ENCODE data around the gene PMEL. TPM values are rescaled to one million over a fixed set of nuclear protein-coding genes. Genes with fewer than 3 reads are reported as not detected.
A peak's percentile ranks its signal among the peaks of the same experiment; 100 is the strongest.

Gene PMEL
- total and polyA plus RNA-seq, 8 donors: 1.2 to 3.5 (median 2.2) TPM

DNA sequence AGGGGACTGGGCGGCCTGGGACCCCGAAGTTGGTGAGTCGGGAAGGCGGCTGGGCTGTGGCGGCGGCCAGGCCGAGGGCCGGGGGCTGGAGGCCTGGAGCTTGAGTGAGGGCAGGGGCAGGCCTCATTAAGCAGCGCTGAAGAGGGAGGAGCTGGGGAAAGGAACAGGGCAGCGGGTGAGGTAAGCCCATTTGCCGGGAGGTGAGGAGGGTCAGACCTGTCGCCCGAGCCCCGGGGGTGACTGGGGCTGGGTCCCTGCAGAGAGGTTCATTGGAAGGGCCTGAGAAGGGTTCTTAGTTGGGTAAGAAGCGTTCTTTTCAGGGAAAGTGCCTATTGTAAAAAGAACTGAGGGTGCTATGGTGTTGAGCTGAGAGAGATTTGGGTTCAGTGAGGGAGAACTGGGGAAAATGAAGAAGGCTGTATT is 8.5 kb upstream of the PMEL start:
- TF ChIP-seq, protein P1, sequence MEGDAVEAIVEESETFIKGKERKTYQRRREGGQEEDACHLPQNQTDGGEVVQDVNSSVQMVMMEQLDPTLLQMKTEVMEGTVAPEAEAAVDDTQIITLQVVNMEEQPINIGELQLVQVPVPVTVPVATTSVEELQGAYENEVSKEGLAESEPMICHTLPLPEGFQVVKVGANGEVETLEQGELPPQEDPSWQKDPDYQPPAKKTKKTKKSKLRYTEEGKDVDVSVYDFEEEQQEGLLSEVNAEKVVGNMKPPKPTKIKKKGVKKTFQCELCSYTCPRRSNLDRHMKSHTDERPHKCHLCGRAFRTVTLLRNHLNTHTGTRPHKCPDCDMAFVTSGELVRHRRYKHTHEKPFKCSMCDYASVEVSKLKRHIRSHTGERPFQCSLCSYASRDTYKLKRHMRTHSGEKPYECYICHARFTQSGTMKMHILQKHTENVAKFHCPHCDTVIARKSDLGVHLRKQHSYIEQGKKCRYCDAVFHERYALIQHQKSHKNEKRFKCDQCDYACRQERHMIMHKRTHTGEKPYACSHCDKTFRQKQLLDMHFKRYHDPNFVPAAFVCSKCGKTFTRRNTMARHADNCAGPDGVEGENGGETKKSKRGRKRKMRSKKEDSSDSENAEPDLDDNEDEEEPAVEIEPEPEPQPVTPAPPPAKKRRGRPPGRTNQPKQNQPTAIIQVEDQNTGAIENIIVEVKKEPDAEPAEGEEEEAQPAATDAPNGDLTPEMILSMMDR (IDR thresholded peaks at IDR 0.05): no peak
- no peak for FAIRE-seq
- 0% methylated on average over 15 of the region's 15 CpGs for WGBS, 2 donors
- peaks cover 0 to 15% (median 0%) of the 10 kb centered on the region in 3 donors for H3K4me1 ChIP-seq
- ATAC-seq: peak; percentile 51 to 70 (median 60)
- H3K4me3 ChIP-seq: peak overlapping the region; percentile 58 to 99 (median 91)
- H3K27me3 ChIP-seq: no peaks in the 10 kb centered on the region
- peak in 2 of 6 donors; percentile 66 to 74 for DNase-seq
- H3K36me3 ChIP-seq: no peaks in the 10 kb centered on the region
- H3K27ac ChIP-seq: peak overlapping the region; percentile 84 to 98 (median 96)
- intact Hi-C loops (cut with DNase I): no loop called here
- H3K9me3 ChIP-seq: no peaks in the 10 kb centered on the region

DNA sequence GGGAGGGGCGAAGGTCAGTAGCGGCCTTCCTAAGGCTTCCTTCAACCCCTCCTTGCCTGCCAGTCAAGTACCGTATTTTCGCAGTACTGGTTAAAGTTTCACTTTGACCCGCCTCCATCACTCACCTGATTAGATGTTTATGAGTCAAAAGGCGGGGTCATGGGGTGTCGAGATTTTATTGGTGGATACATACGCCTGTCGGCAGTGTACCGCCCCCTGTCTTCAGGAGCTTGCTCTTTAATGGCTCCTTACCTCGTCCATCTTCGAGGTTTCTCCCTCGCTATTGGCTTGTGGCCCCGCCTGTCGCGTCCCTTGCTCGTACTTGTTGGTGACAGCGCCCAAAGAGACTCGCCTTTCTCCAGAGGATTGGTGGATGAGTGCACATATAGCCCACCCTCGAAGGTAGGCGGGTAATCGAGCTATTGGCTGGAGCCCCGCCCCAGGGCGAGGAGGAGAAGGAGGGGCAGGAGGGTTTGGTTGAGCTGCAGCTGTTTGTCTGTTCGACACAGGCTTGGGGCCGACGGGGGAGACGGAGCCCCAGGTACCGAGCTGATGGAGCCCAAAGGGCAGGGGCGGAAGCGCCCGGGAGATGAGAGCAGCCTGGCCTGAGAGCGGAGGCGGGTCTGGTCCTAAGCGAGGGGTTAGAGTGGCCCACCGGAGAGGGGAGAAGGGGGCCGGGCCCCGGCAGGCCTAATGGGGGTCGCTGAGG is 7.9 kb upstream of the PMEL start, which contains the start of gene RAB5B:
RAB5B (plus strand) TSS at position 480 of the 709 bp plus-strand sequence. CDS start 12,883 bp downstream, outside the sequence.
- Histone ChIP-seq H3K4me3 (peak within 1 kb of the TSS; percentile 58 to 99 (median 91)), H3K27ac (peak within 1 kb of the TSS; percentile 84 to 98 (median 96)), H3K27me3 (no peaks in the 10 kb centered on the region), H3K9me3 (no peaks in the 10 kb centered on the region), H3K4me1 (peaks cover 0 to 15% (median 0%) of the 10 kb centered on the region in 3 donors), H3K36me3 (no peaks in the 10 kb centered on the region)
- peak; percentile 91 to 100 (median 100) for DNase-seq
- WGBS, 2 donors: 0 to 1% methylated on average over 36 to 39 of the region's 39 CpGs
- TF ChIP-seq, protein P1 (IDR thresholded peaks at IDR 0.05): peak in 3 of 4 donors; percentile 19 to 54 (median 32)
- peak; percentile 99 for FAIRE-seq
- peak; percentile 89 to 96 (median 92) for ATAC-seq
- intact Hi-C loops (cut with DNase I): no loop called here

DNA sequence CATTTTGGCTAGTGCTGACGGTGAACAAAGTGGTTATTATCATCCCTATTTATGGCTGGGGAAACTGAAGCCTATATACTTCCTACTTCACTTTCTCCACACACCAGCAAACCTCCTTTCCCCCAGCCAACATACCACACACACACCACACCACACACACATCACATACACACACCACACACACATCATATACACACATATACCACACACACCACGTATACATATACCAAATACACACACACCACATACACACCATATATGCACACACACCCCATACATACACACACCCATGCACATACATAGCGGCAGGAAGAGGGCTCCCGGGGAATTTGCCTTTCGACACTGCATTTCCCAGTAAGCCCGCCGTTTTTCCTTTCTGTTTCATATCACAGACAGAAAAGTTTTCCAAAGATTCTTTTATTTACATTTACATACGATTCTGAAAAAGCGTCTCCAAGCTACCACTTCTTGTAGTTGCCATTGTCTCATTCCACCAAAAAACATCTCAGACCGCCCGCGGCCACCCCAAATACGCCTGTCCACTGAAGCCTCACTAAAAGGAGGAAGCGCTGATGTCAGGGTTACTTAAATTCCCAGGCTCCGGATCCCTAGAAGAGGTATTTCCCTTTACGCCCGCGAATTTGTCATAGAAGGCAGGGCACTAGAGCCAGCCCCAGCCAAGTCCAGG is 7.2 kb upstream of the PMEL start:
- DNase-seq (peak in 1 of 6 donors; percentile 24), ATAC-seq (peak in 2 of 4 donors; percentile 2 to 4), FAIRE-seq (no peak)
- 1% methylated on average over 18 of the region's 18 CpGs for WGBS, 2 donors
- peak overlapping the region; percentile 15 to 53 (median 40) for H3K4me3 ChIP-seq
- peaks cover 0 to 15% (median 0%) of the 10 kb centered on the region in 3 donors for H3K4me1 ChIP-seq
- TF ChIP-seq, protein P1 (IDR thresholded peaks at IDR 0.05): no peak
- H3K36me3 ChIP-seq: no peaks in the 10 kb centered on the region
- intact Hi-C loops (cut with DNase I): no loop called here
- no peaks in the 10 kb centered on the region for H3K27me3 ChIP-seq
- H3K9me3 ChIP-seq: no peaks in the 10 kb centered on the region
- H3K27ac ChIP-seq: peak overlapping the region; percentile 78 to 96 (median 88)

- ATAC-seq: no peak
- 7 to 12% methylated on average over 1 of the region's 1 CpG for WGBS, 2 donors
- H3K4me3 ChIP-seq: peak overlapping the region in 2 of 4 donors; percentile 48 to 53
- H3K27ac ChIP-seq: peak overlapping the region in 3 of 4 donors; percentile 78 to 96 (median 94)
- DNase-seq: no peak
- H3K4me1 ChIP-seq: peaks cover 0 to 18% (median 0%) of the 10 kb centered on the region in 3 donors
- FAIRE-seq: no peak
- no peaks in the 10 kb centered on the region for H3K27me3 ChIP-seq
- no peaks in the 10 kb centered on the region for H3K36me3 ChIP-seq
- H3K9me3 ChIP-seq: no peaks in the 10 kb centered on the region
- TF ChIP-seq, protein P1 (IDR thresholded peaks at IDR 0.05): no peak
- intact Hi-C loops (cut with DNase I): no loop called here
Observed at GRCh38 chr12:55972456-55972855, 6.6 kb upstream of the PMEL start.

Measured in pancreas (tissue), 10 donors.